ENCODE data around the gene SLC35F4.

SLC35F4 gene

GRCh38 chr14:57567220-57567619 lies 298.7 kb downstream of the SLC35F4 start:
- DNase-seq (ENCODE audit: low read depth, low spot score), result no peak
- no peak overlapping the region for H3K27ac ChIP-seq

- DNase-seq (ENCODE audit: low read depth, low spot score), result no peak
- no peak overlapping the region for H3K27ac ChIP-seq
Observed at GRCh38 chr14:57560681-57561080, 305.2 kb downstream of the SLC35F4 start.

GRCh38 chr14:57559576-57559975 lies 306.3 kb downstream of the SLC35F4 start:
- no peak overlapping the region for H3K27ac ChIP-seq
- DNase-seq (ENCODE audit: low read depth, low spot score), result no peak

- DNase-seq (ENCODE audit: low read depth, low spot score), result no peak
- H3K27ac ChIP-seq, result no peak overlapping the region
Observed at GRCh38 chr14:57549765-57550420, 316.0 kb downstream of the SLC35F4 start.

- no peak overlapping the region for H3K27ac ChIP-seq
- no peak for DNase-seq (ENCODE audit: low read depth, low spot score)
Observed at GRCh38 chr14:57549016-57549564, 316.8 kb downstream of the SLC35F4 start.

- DNase-seq (ENCODE audit: low read depth, low spot score), result no peak
Observed at GRCh38 chr14:57547131-57547530, 318.8 kb downstream of the SLC35F4 start.

GRCh38 chr14:57533214-57533613 lies 332.7 kb downstream of the SLC35F4 start:
- DNase-seq (ENCODE audit: low read depth, low spot score), result no peak
- H3K27ac ChIP-seq, result no peak overlapping the region

More at GRCh38 chr14:57547131-57547530, 318.8 kb downstream of the SLC35F4 start:
- H3K27ac ChIP-seq, result no peak overlapping the region

GRCh38 chr14:57530571-57530970 lies 335.3 kb downstream of the SLC35F4 start:
- H3K27ac ChIP-seq, result no peak overlapping the region
- DNase-seq (ENCODE audit: low read depth, low spot score), result no peak

GRCh38 chr14:57526942-57527341 lies 338.9 kb downstream of the SLC35F4 start:
- no peak overlapping the region for H3K27ac ChIP-seq
- DNase-seq (ENCODE audit: low read depth, low spot score), result no peak

- no peak overlapping the region for H3K27ac ChIP-seq
- DNase-seq (ENCODE audit: low read depth, low spot score), result no peak
Observed at GRCh38 chr14:57519043-57519442, 346.8 kb downstream of the SLC35F4 start.

Measured in epithelial cell of prostate (primary cell).